ENCODE measurements around the gene CRACDL. TPM values are rescaled to one million over a fixed set of nuclear protein-coding genes. Genes with fewer than 3 reads are reported as not detected.

Gene CRACDL
- total RNA-seq, 1 experiment from 2014 or later = not detected

GRCh38 chr2:98777076-98777475 lies 158.9 kb downstream of the CRACDL start:
- no peaks in the 10 kb centered on the region for H3K36me3 ChIP-seq (ENCODE audit: low read depth, low read length)
- no peak for ATAC-seq
- intact Hi-C loops (cut with micrococcal nuclease) = no loop called here
- ChIA-PET POLR2A (ENCODE audit: unreplicated experiment) (no interaction called here), CTCF (no interaction called here)
- no TSS peak for BruUV-seq (replicated peaks)
- H3F3A ChIP-seq (ENCODE audit: low read length, unreplicated experiment) = no peaks in the 10 kb centered on the region
- no peak overlapping the region for H2AFZ ChIP-seq (ENCODE audit: low read length)
- no peaks in the 10 kb centered on the region for H3K9me3 ChIP-seq (ENCODE audit: low read length)
- TF ChIP-seq EZH2 (IDR thresholded peaks at IDR 0.05; ENCODE audit: low read length, unreplicated experiment) = no peak
- TF ChIP-seq, protein P1, sequence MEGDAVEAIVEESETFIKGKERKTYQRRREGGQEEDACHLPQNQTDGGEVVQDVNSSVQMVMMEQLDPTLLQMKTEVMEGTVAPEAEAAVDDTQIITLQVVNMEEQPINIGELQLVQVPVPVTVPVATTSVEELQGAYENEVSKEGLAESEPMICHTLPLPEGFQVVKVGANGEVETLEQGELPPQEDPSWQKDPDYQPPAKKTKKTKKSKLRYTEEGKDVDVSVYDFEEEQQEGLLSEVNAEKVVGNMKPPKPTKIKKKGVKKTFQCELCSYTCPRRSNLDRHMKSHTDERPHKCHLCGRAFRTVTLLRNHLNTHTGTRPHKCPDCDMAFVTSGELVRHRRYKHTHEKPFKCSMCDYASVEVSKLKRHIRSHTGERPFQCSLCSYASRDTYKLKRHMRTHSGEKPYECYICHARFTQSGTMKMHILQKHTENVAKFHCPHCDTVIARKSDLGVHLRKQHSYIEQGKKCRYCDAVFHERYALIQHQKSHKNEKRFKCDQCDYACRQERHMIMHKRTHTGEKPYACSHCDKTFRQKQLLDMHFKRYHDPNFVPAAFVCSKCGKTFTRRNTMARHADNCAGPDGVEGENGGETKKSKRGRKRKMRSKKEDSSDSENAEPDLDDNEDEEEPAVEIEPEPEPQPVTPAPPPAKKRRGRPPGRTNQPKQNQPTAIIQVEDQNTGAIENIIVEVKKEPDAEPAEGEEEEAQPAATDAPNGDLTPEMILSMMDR (conservative IDR thresholded peaks at IDR 0.05; ENCODE audit: low read depth, low read length) = no peak
- TF ChIP-seq EZH2phosphoT487 (IDR thresholded peaks at IDR 0.05; ENCODE audit: borderline replicate concordance, low read length) = no peak
- DNase-seq = no peak
- no peaks in the 10 kb centered on the region for H3K27me3 ChIP-seq (ENCODE audit: low read length)
- H4K20me1 ChIP-seq (ENCODE audit: low read length) = no peaks in the 10 kb centered on the region
- no peak overlapping the region for H3K27ac ChIP-seq (ENCODE audit: low read length)
- H3K4me1 ChIP-seq (ENCODE audit: insufficient read depth, low read length) = peaks cover 3% of the 10 kb centered on the region; the same call in 1 of the 2 replicates
- no peaks in the 10 kb centered on the region for H3K79me2 ChIP-seq (ENCODE audit: low read length)
- H3K9me2 ChIP-seq (replicated peaks; ENCODE audit: low read length) = no peaks in the 10 kb centered on the region
- no peak overlapping the region for H3K9ac ChIP-seq (ENCODE audit: low read length)
- no peak overlapping the region for H3K4me2 ChIP-seq (ENCODE audit: low read length)
- H3K4me3 ChIP-seq (ENCODE audit: low read length) = no peak overlapping the region

DNA sequence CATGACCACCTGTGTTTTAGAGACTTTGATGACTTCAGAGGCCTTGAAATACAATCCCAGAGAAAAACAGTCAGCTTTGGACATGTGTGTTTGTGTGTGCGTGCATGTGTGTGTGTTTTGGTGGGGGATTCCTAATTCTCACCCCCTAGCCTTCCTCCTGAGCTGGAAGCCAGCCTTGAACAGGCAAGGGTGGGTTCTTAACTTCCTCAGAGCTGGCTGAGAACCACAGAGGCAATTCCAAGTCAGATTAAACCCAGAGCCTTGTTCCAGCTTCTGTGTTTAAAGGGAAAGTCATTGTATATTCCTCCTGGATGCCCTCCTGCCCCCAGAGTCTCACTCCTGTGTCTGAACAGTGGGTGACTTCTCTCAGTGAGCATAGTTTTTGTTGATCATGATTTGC lies 159.9 kb downstream of the CRACDL start:
- H2AFZ ChIP-seq (ENCODE audit: low read length) = no peak overlapping the region
- H3K9me3 ChIP-seq (ENCODE audit: low read length) = no peaks in the 10 kb centered on the region
- H3K4me1 ChIP-seq (ENCODE audit: insufficient read depth, low read length) = peaks cover 3% of the 10 kb centered on the region; the same call in 1 of the 2 replicates
- ATAC-seq (no peak), DNase-seq (no peak)
- TF ChIP-seq EZH2phosphoT487 (IDR thresholded peaks at IDR 0.05; ENCODE audit: borderline replicate concordance, low read length) (no peak), EZH2 (IDR thresholded peaks at IDR 0.05; ENCODE audit: low read length, unreplicated experiment) (no peak)
- TF ChIP-seq, protein P1 (conservative IDR thresholded peaks at IDR 0.05; ENCODE audit: low read depth, low read length) = no peak
- H3K4me3 ChIP-seq (ENCODE audit: low read length) = no peak overlapping the region
- intact Hi-C loops (cut with micrococcal nuclease) = no loop called here
- no peaks in the 10 kb centered on the region for H3K36me3 ChIP-seq (ENCODE audit: low read depth, low read length)
- H3K9ac ChIP-seq (ENCODE audit: low read length) = no peak overlapping the region
- H3K27ac ChIP-seq (ENCODE audit: low read length) = no peak overlapping the region
- CTCF ChIA-PET = no interaction called here
- no peaks in the 10 kb centered on the region for H3K9me2 ChIP-seq (replicated peaks; ENCODE audit: low read length)
- H3K79me2 ChIP-seq (ENCODE audit: low read length) = no peaks in the 10 kb centered on the region
- no peaks in the 10 kb centered on the region for H3F3A ChIP-seq (ENCODE audit: low read length, unreplicated experiment)
- H3K4me2 ChIP-seq (ENCODE audit: low read length) = no peak overlapping the region
- POLR2A ChIA-PET (ENCODE audit: unreplicated experiment) = no interaction called here
- no peaks in the 10 kb centered on the region for H3K27me3 ChIP-seq (ENCODE audit: low read length)
- no TSS peak for BruUV-seq (replicated peaks)
- H4K20me1 ChIP-seq (ENCODE audit: low read length) = no peaks in the 10 kb centered on the region

DNA sequence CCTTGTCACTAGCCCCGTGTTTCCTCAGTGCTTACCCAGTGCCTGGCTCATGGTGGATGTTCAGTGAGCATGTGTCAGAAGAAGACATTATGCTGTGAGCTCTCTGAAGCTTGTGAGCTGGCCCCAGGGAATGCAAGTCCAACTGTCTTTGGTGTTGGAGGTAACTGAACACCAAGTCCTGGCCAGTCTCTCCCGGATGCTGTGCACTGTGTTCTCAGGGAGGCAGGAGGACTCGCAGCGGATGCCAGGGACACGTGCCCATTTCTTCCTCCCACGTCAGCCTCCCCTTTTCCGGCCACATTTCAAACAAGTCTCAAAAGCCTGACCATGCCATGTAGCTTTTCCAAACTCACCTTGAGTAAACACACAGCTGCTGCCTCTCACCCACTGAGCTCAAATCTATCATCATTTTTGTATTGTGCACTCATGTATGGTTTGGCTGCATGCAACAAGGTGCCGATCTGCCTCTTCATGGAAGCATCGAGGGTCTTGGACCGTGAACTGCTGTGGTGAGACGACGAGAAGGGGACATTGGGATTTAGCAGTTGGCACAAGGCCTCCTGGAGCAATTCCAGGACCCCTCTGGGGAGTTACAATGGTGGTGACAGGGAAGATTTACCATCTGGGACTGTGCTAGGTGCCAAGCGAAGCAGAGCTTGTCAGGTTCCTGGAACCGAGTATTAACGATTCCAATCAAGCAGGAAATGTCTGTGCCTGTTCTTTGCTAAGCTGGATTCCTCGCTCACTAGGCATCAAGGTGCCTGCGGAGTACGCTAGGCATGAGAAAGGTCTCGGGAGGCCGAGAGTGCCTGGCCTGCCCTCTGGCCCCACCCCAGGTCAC lies 160.7 kb downstream of the CRACDL start:
- CTCF ChIA-PET = no interaction called here
- intact Hi-C loops (cut with micrococcal nuclease) = no loop called here
- no peaks in the 10 kb centered on the region for H3K9me2 ChIP-seq (replicated peaks; ENCODE audit: low read length)
- H4K20me1 ChIP-seq (ENCODE audit: low read length) = no peaks in the 10 kb centered on the region
- H3K27ac ChIP-seq (ENCODE audit: low read length) = no peak overlapping the region
- H3K9me3 ChIP-seq (ENCODE audit: low read length) = no peaks in the 10 kb centered on the region
- H3K27me3 ChIP-seq (ENCODE audit: low read length) = no peaks in the 10 kb centered on the region
- DNase-seq (no peak), ATAC-seq (no peak)
- peaks cover 3% of the 10 kb centered on the region; the same call in 1 of the 2 replicates for H3K4me1 ChIP-seq (ENCODE audit: insufficient read depth, low read length)
- POLR2A ChIA-PET (ENCODE audit: unreplicated experiment) = no interaction called here
- H2AFZ ChIP-seq (ENCODE audit: low read length) = no peak overlapping the region
- H3K79me2 ChIP-seq (ENCODE audit: low read length) = no peaks in the 10 kb centered on the region
- no peak overlapping the region for H3K9ac ChIP-seq (ENCODE audit: low read length)
- no peak overlapping the region for H3K4me2 ChIP-seq (ENCODE audit: low read length)
- no peaks in the 10 kb centered on the region for H3K36me3 ChIP-seq (ENCODE audit: low read depth, low read length)
- H3F3A ChIP-seq (ENCODE audit: low read length, unreplicated experiment) = no peaks in the 10 kb centered on the region
- H3K4me3 ChIP-seq (ENCODE audit: low read length) = no peak overlapping the region
- TF ChIP-seq EZH2 (IDR thresholded peaks at IDR 0.05; ENCODE audit: low read length, unreplicated experiment) (no peak), EZH2phosphoT487 (IDR thresholded peaks at IDR 0.05; ENCODE audit: borderline replicate concordance, low read length) (no peak)
- TF ChIP-seq, protein P1 (conservative IDR thresholded peaks at IDR 0.05; ENCODE audit: low read depth, low read length) = no peak
- no TSS peak for BruUV-seq (replicated peaks)

Data from PC-3 (cell line).